Glutamatergic neuron (in vitro differentiated cells): ENCODE results near the gene CORIN. TPM values are rescaled to one million over a fixed set of nuclear protein-coding genes. Genes with fewer than 3 reads are reported as not detected.
"Not testable (repeated sequence)": the region's sequence is repeated elsewhere in the genome, so short reads cannot be mapped to it uniquely, and the experiment has no call there.

Source experiments
- DNase-seq: peaks from one replicate; pipeline ENCODE4 v3.0.0; 2022
- H3K27ac Mint-ChIP-seq: one replicate; pipeline ENCODE4 v1.8.0; 2020; ENCODE audit warnings: mild to moderate bottlenecking, mixed read lengths, inconsistent platforms; ENCODE audit not compliant: unreplicated experiment
- H3K27me3 Mint-ChIP-seq: one replicate; pipeline ENCODE4 v1.8.0; 2020; ENCODE audit warnings: mild to moderate bottlenecking, moderate library complexity, mixed read lengths, inconsistent platforms; ENCODE audit not compliant: unreplicated experiment
- H3K36me3 Mint-ChIP-seq: one replicate; pipeline ENCODE4 v1.8.0; 2020; ENCODE audit warnings: mild to moderate bottlenecking, mixed read lengths, inconsistent platforms; ENCODE audit not compliant: unreplicated experiment
- H3K4me1 Mint-ChIP-seq: one replicate; pipeline ENCODE4 v1.8.0; 2020; ENCODE audit warnings: mild to moderate bottlenecking, low read depth, mixed read lengths, inconsistent platforms; ENCODE audit not compliant: unreplicated experiment
- H3K4me3 Mint-ChIP-seq: one replicate; pipeline ENCODE4 v1.8.0; 2020; ENCODE audit warnings: mild to moderate bottlenecking, mixed read lengths, inconsistent platforms; ENCODE audit not compliant: unreplicated experiment
- H3K9me3 Mint-ChIP-seq: one replicate; pipeline ENCODE4 v1.8.0; 2020; ENCODE audit warnings: mild to moderate bottlenecking, moderate library complexity, mixed read lengths, inconsistent platforms; ENCODE audit not compliant: unreplicated experiment
- total RNA-seq: library from RNA; stranded (reverse); fragmentation: NEBNext Ultra II Directional; extraction: Animal tissue kit (Norgen Biotek cat#: 25700); gene quantifications from one replicate; pipeline ENCODE4 v1.2.1, GENCODE V29; 2021; ENCODE audit not compliant: unreplicated experiment
- TF ChIP-seq, protein P1 (sequence below): fragments of 200-600 bp; sonication (generic); IDR thresholded peaks from one replicate; pipeline ENCODE4 v1.5.0; 2021; ENCODE audit not compliant: partially characterized antibody, unreplicated experiment

CORIN gene
- total RNA-seq, 1 donor from 2014 or later, result 0.32 TPM

DNA sequence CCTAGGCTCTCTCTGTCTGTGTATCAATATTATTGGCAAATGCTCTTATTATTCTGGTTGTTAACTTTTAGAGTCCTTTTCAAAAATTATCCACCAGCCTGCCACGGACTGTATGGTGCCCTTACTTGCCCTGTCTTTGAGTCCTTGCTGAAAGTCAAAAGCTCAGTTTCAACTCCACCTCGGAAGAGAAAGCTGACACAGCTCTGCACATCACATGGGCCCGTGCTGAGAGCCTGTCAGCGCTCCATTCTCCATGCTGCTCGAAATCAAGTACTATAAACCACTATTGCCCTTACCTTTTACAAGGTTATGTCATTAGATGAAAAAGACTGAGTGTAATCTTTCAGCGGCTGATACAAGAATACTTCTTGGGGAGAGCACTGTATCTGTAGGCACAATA, 141.0 kb downstream of the CORIN start:
- Mint-ChIP-seq H3K27me3 (no peaks in the 10 kb centered on the region), H3K9me3 (no peaks in the 10 kb centered on the region)
- TF ChIP-seq, protein P1, sequence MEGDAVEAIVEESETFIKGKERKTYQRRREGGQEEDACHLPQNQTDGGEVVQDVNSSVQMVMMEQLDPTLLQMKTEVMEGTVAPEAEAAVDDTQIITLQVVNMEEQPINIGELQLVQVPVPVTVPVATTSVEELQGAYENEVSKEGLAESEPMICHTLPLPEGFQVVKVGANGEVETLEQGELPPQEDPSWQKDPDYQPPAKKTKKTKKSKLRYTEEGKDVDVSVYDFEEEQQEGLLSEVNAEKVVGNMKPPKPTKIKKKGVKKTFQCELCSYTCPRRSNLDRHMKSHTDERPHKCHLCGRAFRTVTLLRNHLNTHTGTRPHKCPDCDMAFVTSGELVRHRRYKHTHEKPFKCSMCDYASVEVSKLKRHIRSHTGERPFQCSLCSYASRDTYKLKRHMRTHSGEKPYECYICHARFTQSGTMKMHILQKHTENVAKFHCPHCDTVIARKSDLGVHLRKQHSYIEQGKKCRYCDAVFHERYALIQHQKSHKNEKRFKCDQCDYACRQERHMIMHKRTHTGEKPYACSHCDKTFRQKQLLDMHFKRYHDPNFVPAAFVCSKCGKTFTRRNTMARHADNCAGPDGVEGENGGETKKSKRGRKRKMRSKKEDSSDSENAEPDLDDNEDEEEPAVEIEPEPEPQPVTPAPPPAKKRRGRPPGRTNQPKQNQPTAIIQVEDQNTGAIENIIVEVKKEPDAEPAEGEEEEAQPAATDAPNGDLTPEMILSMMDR, result no peak

DNA sequence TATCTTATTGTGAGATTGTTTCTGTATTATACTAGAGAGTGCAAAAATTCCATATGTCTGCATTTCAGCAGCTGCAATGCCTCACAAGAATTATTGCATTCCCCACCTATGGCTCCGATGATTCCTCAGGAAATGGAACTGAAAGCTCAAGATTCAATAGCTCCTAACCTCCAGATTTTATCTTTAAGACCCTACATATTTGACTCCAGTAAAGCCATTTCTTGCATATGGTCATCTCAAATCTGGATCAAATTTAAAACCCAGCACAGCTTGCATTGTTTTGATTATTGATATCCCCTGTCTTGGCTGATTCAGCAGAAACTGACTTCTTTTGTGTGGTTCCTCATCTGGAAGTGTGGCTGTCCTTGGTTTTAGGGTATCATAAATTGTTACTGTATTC, 142.6 kb downstream of the CORIN start:
- Mint-ChIP-seq H3K36me3 (no peaks in the 10 kb centered on the region), H3K9me3 (no peaks in the 10 kb centered on the region), H3K27me3 (no peaks in the 10 kb centered on the region), H3K4me3 (no peak overlapping the region), H3K27ac (no peak overlapping the region), H3K4me1 (no peaks in the 10 kb centered on the region)
- TF ChIP-seq, protein P1, result no peak
- DNase-seq, result no peak

More for the DNA sequence above, 141.0 kb downstream of the CORIN start:
- H3K36me3 Mint-ChIP-seq, result no peaks in the 10 kb centered on the region
- H3K4me1 Mint-ChIP-seq, result no peaks in the 10 kb centered on the region
- no peak for DNase-seq
- H3K27ac Mint-ChIP-seq, result no peak overlapping the region
- no peak overlapping the region for H3K4me3 Mint-ChIP-seq

DNA sequence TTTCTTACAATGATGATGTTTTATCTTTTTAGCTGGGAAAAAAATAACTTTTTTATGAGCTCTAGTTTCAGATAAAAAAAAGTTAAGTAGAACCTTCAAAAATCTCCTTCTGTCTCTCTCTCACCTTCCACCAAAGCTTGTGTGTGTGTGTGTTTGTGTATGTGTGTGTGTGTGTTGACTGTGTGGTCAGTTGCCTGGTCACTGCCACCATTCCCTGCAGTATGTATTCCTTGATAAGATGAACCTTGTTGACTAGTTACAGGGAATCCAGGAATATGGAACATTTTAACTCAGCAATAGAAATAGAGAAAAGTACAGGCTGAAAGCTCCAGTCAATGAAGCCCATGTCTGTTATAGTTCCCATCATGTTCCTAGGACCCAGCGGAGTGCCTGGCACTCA, 143.5 kb downstream of the CORIN start:
- TF ChIP-seq, protein P1, result no peak
- no peak overlapping the region for H3K4me3 Mint-ChIP-seq
- DNase-seq, result no peak
- H3K9me3 Mint-ChIP-seq, result no peaks in the 10 kb centered on the region
- H3K36me3 Mint-ChIP-seq, result no peaks in the 10 kb centered on the region
- H3K27me3 Mint-ChIP-seq, result no peaks in the 10 kb centered on the region
- H3K27ac Mint-ChIP-seq, result no peak overlapping the region
- no peaks in the 10 kb centered on the region for H3K4me1 Mint-ChIP-seq

DNA sequence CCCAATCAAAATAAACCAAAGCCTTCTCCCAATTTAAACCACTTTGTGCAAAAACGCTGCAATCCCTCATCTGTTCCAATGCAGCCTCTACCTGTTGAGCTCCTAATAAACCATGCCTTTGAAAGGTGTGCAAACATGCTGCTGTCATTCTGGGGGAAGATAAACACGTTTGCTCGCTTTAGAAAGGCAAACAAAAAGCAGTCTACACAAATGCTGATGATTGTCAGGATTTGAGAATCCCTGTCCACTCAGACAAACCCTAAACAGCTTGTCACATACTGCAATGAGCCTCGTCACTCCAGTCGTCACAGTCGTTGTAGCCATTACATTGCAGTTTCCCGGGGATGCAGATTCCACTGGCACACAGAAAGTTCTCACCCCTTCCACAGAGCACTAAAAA, 145.2 kb downstream of the CORIN start:
- H3K27ac Mint-ChIP-seq, result no peak overlapping the region
- H3K4me1 Mint-ChIP-seq, result no peaks in the 10 kb centered on the region
- TF ChIP-seq, protein P1, result no peak
- H3K36me3 Mint-ChIP-seq, result no peaks in the 10 kb centered on the region
- no peaks in the 10 kb centered on the region for H3K9me3 Mint-ChIP-seq
- no peak overlapping the region for H3K4me3 Mint-ChIP-seq
- no peaks in the 10 kb centered on the region for H3K27me3 Mint-ChIP-seq
- no peak for DNase-seq

DNA sequence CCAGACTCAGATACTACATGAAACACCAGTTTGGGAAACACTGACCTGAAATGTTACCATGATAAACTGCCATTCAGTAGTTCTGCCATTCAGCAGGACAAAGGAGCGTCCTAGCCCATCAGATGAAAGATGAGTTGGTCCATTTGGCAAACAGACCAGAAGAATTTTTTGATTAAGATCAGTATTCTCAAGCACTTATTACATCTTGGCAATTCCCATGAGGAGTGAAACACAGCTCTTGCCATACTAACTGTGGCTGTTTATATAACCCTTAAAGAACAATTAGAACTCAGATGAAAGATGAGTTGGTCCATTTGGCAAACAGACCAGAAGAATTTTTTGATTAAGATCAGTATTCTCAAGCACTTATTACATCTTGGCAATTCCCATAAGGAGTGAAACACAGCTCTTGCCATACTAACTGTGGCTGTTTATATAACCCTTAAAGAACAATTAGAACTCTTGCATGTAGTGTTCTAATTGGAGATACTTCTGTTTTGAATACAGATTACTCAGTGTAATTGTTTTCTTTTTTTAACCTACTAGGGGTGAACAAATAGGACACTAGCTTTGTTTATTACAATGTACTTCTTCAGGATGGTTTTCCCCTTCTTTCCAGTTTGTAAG, 146.0 kb downstream of the CORIN start:
- H3K27me3 Mint-ChIP-seq, H3K9me3 Mint-ChIP-seq, H3K4me3 Mint-ChIP-seq, H3K4me1 Mint-ChIP-seq, H3K36me3 Mint-ChIP-seq, H3K27ac Mint-ChIP-seq, DNase-seq: not testable (repeated sequence)
